Right forelimb (tissue), 1 donor: Measurements from ENCODE around the gene YWHAG.
"Not testable (repeated sequence)": the region's sequence is repeated elsewhere in the genome, so short reads cannot be mapped to it uniquely, and the experiment has no call there.

Source experiments
- DNase-seq: peaks from one replicate; pipeline ENCODE4 v3.0.0-alpha.2; 2018

Gene YWHAG

DNA sequence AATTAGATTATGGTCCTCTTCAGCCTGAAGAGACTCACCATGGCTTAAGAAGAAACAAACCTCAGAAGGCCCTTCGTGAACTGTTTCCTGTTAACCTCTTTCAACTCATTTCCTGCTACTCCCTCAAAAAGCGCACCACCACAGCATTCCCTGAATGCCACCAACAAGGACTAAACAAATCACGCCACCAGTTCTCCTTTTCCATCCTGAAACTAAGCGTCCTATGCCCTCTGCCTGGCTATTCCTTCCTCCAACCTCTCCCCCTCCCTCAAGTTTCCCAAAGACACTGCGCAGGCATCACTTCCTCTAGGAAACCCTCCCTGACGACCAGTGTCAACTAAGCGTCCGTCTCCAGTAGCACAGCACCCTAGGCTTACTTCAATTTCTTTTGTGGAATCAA is 12.0 kb downstream of the YWHAG start:
- no peak for DNase-seq

DNA sequence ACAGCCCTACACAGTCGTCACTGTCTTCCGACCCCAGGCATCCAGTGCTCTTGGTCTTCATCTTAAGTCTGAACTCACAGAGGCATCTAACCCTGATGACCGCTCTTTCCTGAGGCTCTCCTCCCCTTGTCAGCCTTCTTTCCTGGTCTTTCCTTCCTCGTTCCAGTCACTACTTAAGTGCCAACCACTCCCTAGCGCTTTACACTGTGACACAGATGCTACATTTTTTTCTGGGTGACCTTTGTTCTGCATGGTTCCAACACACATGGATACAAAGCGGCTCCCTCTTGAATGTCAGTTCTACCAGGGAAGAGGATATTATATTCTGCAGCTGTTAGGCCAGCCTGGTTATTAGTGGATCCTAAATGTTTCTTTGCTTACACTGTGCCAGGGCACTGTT is 12.7 kb downstream of the YWHAG start:
- DNase-seq = no peak

DNA sequence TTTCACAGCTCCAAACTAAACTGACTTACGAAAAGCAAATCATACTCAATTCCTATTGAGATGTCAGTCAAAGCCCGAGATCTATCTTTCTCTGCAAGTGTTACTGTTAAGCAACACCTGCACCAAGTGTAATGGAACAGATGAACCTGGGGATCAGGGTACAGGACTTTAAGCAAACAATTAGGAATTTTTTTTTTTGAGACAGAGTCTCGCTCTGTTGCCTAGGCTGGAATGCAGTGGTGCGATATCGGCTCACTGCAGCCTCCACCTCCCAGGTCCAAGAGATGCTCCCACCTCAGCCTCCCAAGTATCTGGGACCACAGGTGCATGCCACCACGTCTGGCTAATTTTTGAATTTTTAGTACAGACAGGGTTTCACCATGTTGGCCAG is 14.9 kb downstream of the YWHAG start:
- no peak for DNase-seq

DNA sequence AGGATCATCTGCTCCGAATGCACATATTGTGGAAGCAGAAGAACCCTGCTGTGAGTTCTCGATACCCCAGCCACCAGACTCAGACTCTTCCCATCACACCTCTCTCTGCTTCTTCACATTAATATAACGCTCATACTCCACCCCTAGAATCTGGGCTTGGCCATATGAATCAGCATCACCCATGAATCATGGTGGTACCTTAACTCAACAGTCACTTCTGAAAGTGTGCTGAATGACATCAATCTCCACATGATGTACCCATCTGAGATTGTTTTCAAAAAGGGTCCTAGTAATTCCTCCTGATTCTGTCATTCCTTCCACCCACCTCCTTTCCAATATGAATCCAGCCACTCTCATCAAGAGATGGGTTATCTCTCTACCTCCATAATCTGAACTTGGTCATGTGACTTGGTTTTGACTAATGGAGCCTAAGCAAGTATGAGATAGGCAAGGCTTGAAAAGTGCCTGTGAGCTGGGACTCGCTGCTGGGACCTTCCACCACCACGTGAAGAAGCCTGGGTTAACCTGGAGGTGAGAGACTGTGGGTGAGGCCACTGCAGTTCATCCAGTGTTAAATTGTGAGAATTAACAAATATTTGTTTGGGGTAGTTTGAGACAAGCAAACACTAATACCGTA is 15.4 kb downstream of the YWHAG start:
- no peak for DNase-seq

DNA sequence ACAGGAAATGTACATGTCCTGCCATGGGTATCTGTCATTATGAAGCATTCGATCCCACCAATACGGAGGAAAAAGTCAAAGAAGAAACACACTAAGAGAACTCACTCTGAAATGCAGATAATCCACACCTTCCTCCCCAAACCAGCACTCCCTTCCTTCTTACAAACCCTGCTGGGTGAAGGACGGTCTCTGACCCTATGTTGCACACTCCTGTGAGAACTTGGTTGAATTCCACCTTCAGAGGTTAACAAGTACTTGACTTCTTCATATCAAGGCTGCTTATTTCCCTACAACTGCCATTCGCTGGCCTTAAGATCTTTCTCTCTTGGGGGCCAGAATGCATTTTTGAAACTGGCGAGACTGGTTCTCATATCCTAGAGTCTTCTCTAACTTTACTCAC is 16.6 kb downstream of the YWHAG start:
- DNase-seq = no peak

DNA sequence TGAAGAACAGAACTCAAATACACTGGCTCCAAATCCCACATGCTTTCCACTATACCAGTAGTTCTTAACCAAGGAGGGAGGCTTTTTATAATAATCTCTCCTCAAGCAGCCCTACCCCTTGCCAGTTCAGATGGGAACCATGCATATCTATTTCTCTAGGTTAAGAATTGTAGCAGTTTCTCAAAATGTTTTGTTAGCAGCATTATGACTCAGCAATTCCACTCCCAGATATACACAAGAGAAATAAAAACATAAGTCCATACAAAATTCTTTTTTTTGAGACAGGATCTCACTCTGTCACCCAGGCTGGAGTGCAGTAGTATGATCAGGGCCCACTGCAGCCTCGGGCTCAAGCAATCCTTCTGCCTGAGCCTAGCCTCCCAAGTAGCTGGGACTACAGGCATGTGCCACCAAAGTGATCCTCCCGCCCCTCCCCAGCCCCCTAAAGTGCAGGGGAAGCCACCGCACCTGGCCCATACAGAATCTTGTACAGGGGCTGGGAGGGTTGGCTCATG is 18.1 kb downstream of the YWHAG start:
- DNase-seq = no peak

DNA sequence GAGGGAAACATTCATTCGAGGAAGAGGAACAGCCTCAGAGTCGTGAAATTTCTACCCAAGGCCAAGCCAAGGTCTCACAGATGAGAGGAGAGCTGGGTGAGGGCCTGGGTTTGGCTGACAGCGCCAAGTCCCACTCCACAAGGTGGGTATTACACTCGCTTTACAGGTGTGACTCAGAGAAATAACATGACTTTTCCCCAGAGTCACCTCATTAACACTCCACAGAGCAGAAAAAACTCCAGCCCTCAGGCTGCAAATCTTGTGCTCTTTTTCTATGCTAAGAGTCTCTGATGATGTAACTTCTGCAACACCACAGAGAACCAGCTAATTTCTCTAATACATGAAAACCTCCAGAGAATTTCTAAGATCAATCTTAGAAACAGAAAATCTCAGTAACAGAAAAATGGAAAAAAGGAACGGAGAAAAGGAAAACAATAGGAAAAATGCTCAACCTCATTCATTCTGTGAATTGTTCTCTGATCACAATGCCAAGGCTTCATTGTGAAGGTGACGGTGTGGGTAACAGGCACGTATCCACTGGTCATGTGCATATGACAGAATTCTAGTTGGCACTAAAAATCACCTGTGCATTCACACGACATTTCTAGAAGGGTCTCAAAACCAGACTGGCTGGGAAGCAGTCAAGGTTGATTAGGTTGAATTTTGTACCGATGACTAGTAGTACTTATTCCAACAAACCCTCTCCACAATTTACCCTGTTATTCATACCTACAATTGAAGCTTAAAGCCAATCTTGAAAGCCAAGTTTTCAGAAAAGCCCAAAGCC is 20.3 kb downstream of the YWHAG start:
- DNase-seq = no peak

DNA sequence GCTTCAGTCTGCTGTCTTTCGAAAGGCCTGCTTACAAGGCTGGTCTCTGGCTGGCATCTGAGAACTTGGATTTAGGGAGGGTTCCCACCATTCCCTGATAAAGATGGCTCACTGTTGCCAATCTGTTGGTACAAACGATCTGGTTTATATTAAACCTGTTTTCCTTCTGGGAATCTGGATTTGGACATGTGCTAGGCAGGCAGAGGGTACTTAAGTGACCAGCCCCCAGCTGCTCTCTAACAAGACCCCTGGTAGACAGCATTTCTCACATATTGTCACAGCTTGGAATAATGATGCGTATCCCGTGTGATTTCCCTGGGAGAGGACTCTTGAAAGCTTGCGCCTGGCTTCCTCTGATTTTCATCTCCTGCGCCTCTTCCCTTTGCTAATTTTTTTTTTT is 21.6 kb downstream of the YWHAG start:
- no peak for DNase-seq

DNA sequence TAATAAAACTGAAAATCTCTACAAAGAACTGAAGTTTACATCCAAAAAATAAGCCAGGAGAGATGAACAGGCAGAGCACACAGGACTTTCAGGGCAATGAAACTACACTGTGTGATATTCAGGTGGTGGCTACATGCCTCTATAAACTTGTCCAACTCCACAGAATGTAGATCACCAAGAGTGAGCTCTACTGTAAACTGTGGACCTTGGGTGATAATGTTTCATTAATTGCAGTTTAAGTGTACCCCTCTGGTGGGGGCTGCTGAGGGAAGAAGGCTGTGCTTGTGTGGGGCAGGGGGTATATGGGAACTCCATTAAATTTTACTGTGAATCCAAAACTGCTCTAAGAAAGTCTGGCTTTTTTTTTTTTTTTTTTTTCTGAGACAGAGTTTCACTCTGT is 22.7 kb downstream of the YWHAG start:
- no peak for DNase-seq

DNA sequence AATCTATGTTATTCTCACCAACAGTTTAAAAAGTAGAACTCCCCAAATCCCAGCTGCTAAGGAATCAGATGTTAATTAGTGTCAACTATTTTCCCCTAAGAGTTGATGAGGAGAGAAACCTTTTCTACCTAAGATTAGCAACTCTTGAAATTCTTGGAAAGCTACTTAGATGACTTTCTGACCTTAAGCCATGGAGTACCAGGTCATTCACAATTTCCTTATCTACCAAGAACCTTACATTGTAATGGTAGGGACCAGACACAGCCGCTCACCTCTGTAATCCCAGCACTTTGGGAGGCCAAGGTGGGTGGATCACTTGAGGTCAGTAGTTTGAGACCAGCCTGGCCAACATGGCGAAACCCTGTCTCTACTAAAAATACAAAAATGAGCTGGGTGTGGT is 23.4 kb downstream of the YWHAG start:
- not testable (repeated sequence) for DNase-seq

DNA sequence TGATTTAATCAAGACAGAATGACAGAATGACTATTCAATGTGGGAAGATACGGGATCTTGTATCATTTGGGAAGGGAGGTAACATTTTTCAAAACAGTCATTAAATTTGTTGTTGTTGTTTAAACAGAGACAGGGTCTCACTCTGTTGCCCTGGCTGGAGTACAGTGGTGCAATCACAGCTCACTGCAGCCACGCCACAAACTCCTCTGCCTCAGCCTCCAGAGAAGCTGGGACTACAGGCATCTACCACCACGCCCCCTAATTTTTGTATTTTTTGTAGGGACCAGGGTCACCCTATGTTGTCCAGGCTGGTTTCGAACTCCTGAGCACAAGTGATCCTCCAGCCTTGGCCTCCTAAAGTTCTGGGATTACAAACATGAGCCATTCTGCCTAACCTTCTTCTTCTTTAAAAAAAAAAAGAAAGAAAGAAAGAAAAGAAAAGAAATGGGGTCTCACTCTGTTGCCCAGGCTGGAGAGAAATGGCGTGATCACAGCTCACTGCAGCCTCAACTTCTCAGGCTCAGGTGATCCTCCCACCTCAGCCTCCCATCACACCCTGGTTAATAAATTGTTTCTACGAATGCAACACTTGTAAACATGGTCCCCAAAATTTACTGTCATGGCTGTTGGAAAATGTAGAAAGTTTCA is 24.3 kb downstream of the YWHAG start:
- DNase-seq = no peak

DNA sequence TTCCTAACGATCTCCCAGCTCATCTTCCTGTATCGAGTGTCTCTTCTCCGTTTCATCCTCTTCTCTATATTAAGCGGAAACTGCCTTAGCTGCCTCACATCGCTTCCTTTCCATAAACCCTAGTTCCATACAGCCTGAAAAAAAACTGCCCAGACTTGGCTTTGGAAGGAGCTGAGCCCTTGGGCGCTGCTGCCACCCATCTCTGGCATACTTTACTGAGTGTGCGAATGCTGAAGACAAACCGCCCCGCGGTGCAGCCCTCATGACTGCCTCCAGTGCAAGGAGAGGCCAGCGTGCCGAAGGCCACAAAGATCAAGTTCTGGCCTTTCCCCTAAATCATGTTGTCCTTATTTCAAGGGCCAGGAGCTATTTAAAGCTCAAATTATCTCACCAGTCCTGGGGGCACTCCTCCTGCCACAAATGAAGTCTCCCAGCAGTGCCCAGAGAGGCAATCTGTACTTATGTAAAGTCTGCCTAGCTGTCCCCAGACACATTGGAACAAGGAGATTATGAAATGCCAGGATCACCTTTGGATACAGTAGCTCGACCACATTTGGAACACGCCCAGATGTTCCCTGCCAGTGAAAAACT is 25.2 kb downstream of the YWHAG start:
- no peak for DNase-seq

DNA sequence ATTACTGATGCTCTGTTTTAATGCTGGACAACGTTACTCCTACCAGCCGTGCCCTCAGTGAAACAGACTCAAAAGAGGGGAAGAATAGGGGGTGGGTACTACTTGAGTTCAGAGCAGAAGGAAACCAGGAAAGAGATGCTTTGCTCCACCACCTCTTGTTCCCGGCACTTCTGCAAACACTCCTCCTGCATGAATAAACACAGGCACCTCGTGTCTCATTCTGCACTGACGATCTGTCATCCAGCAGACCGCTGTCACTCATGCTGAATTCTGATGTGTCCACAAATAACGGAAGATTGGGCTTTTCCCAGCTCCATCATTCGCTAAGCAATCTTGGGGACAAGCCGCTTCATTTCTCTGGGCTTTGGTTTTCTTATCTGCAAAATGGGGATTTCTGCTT is 26.7 kb downstream of the YWHAG start:
- DNase-seq = no peak

DNA sequence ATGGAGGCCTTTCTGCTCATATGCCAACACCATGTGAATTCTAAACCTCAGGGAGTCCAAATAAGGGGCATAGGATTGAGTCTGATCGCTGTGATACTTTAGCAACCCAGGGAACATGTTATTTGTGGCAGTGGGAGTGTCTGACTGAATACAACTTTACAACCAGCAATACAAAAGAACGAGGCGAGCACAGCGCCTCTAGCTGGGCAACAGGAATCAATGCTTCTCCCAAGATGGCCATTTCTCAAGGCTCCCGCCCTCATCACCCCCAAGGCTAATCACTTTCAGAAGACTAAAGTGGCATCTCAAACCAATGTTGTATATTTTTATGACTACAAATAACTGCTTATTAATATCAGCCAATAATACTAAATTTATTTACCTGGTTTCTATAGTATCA is 28.1 kb downstream of the YWHAG start:
- no peak for DNase-seq

DNA sequence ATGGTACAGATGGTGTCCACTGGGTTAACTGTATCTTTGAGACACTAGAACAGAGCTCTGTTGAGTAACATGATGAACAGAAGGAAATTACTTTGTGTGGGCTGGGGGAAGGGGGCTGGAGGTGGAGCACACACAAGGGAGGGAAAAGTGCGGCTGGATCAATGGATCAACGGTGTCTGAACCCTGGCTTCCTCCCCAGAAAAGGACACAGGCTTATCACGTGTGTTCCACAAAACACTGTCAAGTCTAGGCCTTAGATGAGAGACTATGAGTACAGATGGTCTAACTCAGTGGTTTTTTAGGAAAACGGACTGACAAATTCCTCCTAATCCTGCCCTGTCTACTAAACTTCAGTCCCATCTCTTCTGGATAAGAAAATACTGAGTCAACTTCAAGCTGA is 28.5 kb downstream of the YWHAG start:
- no peak for DNase-seq

DNA sequence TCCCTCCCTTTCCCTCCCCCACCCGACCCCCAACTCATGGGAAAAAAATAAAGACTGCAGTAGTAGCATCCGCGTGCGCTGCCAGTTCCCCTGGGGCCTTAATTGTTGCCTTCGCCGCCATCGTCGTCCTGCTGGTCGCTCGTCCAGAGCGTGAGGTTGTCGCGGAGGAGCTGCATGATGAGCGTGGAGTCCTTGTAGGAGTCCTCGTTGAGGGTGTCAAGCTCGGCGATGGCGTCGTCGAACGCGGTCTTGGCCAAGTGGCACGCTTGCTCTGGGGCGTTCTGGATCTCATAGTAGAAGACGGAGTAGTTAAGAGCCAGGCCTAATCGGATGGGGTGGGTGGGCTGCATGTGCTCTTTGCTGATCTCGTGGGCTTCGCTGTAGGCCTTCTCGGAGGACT is 29.3 kb downstream of the YWHAG start:
- DNase-seq = no peak

DNA sequence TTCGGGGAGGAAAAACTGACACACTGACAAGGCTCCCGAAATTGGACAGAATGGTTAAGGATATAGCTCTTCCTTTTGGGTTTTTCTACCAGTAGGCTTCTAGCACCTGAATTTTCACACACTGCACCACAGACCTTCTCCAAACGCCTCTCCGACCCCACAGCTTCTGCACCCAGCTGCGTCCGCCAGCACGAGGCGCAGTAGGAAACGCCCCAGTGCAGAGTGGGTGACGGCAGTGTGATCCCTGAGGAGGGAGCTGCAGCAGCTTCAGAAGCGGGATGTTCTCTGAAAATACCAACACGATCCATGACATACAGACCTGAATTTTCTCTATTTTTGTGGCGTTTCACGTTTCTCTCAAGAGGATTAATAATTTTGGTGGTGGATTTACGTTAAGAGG is 30.4 kb downstream of the YWHAG start:
- DNase-seq = peak; percentile 15

DNA sequence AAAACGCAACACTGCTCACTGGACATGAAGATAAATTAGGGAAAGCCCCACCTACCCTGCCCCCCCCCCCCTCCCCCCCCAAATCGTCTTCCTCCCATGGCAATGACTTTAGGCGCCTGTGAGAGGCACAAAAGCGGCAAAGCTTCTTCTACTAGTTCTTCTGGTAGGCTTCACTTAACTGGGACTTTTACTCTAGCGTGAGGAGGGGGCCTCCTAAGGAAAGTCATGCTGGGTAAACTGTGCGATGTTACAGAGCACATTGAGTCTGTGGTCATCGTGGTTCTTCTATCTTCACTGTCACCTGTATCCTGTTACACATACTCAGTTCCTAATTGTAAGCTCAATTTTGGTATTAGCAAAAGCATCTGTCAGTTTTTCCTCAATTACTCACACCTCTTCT is 31.2 kb downstream of the YWHAG start:
- DNase-seq = peak; percentile 10

DNA sequence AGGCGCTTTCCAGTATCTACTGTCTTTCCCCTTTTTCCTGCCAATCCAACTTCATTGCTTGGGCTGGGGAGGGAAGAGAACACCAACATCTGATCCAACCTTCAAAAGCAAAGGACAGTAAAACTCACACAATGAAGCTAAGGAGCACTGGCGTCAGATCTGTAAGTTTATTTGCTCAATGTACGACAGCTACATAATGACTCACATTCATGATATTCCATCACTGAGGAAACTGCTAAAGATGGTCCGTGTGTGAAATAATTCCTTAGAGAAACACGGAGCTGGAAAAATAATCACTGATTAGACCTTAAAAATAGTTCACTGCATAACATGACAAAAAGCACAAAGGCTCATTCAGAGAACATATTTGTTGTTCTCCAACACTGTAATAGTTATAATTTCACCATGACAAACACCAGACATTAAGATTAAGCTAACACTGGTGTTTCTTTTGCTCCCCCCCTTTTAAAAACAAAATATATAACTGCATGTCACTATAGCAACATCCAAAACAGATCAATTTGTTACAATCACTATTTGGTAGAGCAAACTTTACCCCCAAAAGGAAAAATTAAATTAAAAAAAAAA is 32.1 kb downstream of the YWHAG start:
- no peak for DNase-seq

DNA sequence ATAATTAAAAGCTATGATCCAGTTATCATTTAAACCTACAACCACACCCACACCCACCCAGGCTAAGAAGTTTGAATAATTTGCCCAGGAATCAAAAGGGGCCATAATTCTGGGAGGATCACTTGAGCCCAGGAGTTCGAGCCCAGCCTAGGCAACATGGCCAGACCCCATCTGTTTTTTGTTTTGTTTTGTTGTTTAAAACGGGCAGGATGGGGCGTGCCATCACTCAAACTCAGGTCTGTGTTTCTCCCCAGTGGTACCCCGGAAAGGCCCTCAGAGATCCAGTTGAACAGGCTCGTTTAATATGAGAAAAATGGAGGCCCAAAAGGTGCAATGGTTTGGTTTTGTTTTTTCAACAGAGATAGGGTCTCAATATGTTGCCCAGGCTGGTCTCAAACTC is 33.0 kb downstream of the YWHAG start:
- DNase-seq = peak; percentile 13

DNA sequence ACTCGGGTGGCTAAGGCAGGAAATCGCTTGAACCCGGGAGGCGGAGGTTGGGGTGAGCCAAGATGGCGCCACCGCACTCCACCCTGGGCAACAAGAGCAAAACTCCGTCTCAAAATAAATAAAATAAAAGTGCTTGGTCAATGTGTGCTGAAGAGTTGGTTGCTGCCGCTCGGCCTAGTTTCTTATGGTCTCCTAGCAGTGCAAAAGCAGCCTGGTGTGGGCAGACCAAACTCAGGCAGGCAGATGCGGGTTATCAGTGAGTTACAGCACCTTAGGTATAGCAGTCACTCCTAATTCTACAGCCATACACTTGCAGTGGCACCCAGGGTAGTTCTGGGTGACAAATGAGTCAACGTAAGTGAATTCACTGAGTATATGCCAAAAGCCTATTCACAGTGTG is 33.7 kb downstream of the YWHAG start:
- no peak for DNase-seq

DNA sequence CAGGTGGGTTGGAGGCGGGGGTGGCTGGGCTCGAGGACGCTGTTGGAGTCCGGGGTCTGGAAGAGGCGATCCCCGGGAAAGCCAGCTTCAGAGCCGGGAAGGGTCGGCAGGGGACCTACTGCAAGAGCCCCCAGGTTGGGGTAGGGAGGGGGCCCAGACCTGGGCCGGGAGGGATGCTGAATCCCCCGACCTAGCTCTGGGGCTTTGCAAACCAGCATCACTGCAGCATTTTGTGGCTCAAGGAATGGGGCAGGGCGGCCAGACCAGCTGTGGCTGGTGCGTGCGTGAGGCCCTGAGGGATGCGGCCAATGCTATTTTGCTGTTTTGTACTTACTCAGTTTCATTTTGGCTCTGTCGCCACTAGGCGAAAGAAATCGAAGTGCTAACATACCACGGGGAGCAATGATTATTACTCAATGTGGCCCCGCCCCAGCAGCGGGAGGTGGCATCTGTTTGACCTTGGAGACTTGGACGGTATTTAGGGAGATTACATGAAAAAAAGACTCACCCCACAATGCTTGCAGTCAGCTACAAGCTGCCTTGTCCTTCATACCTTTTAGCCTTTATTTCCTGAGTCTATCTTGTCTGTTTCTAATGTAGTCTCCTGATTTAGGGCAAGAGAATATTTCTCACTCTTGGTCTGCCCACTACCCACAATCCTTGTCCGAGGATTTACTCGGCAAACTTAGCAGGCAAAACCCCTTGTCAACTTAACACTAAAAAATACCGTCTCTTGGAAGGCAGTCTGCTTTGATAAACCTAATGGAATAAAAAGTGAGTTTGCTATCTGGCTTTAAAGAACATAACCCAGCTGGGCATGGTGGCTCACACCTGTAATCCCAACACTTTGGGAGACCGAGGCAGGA is 40.1 kb downstream of the YWHAG start:
- peak; percentile 78 for DNase-seq
